ENCODE data around the gene FDXR. TPM values are rescaled to one million over a fixed set of nuclear protein-coding genes. Genes with fewer than 3 reads are reported as not detected.
A peak's percentile ranks its signal among the peaks of the same experiment; 100 is the strongest.

The FDXR gene
- total and polyA plus RNA-seq, 9 of the 15 experiments (the other 6 are each of a cell fraction or from before 2014, with no cell fraction given), result 0.89 to 70.7 (median 30.9) TPM

- no peak for TF ChIP-seq CTCFL (IDR thresholded peaks at IDR 0.05; ENCODE audit: borderline replicate concordance, insufficient read depth, low read depth, low read length, poor library complexity, severe bottlenecking)
- no peak; the same call in 1 of the 2 replicates for TF ChIP-seq LEF1 (IDR thresholded peaks at IDR 0.05)
- TF ChIP-seq CREM (IDR thresholded peaks at IDR 0.05; ENCODE audit: low read depth), result peak; percentile 100
- no peak for TF ChIP-seq ZNF282 (CRISPR knock-in tag; IDR thresholded peaks at IDR 0.05)
- no peak for TF ChIP-seq MTA2 (IDR thresholded peaks at IDR 0.05; ENCODE audit: low read depth)
- no peak for TF ChIP-seq SMARCC2 (IDR thresholded peaks at IDR 0.05; ENCODE audit: low read depth)
- TF ChIP-seq HDAC6 (IDR thresholded peaks at IDR 0.05; ENCODE audit: low read depth, low read length), result no peak
- TF ChIP-seq SIX5 (IDR thresholded peaks at IDR 0.05; ENCODE audit: borderline replicate concordance in 1 of 2, insufficient read depth in 1 of 2, low read depth in 1 of 2, low read length in 2 of 2), result 0 out of 4 replicates have a peak, but pooled peaks of 1 of the 2 experiments have one; percentile 20
- TF ChIP-seq SAFB2 (IDR thresholded peaks at IDR 0.05; ENCODE audit: borderline replicate concordance, low read depth, low read length, severe bottlenecking), result no peak
- TF ChIP-seq NFYB (IDR thresholded peaks at IDR 0.05; ENCODE audit: extremely low read depth, insufficient read length), result peak; percentile 87
- no peak for TF ChIP-seq FOXK1 (CRISPR knock-in tag; IDR thresholded peaks at IDR 0.05; ENCODE audit: borderline replicate concordance)
- no peak for TF ChIP-seq BRF1 (IDR thresholded peaks at IDR 0.05; ENCODE audit: borderline replicate concordance, extremely low read depth, insufficient read length)
- no peak for TF ChIP-seq FOXA3 (CRISPR knock-in tag; conservative IDR thresholded peaks at IDR 0.05 in 1 of 2, IDR thresholded peaks at IDR 0.05 in 1 of 2)
- TF ChIP-seq TCFL5 (CRISPR knock-in tag; conservative IDR thresholded peaks at IDR 0.05), result no peak
- TF ChIP-seq MXI1 (IDR thresholded peaks at IDR 0.05; ENCODE audit: low read depth, low read length), result no peak
- peak; percentile 92 for TF ChIP-seq PRDM10 (IDR thresholded peaks at IDR 0.05; ENCODE audit: partially characterized antibody)
- 0 out of 2 replicates have a peak, but pooled peaks have one; percentile 41 for TF ChIP-seq DMBX1 (CRISPR knock-in tag; IDR thresholded peaks at IDR 0.05; ENCODE audit: borderline replicate concordance)
- TF ChIP-seq KAT8 (IDR thresholded peaks at IDR 0.05; ENCODE audit: low read depth), result no peak
- peak; percentile 50; the same call in 1 of the 2 replicates for TF ChIP-seq ZSCAN32 (CRISPR knock-in tag; IDR thresholded peaks at IDR 0.05)
- TF ChIP-seq POLR3G (IDR thresholded peaks at IDR 0.05; ENCODE audit: extremely low read depth, insufficient read length, insufficient replicate concordance), result no peak
- no peak for TF ChIP-seq CBX5 (IDR thresholded peaks at IDR 0.05; ENCODE audit: borderline replicate concordance, low read depth)
- no peak for TF ChIP-seq EGR1 (conservative IDR thresholded peaks at IDR 0.05)
- no peak for TF ChIP-seq PHF21A (IDR thresholded peaks at IDR 0.05; ENCODE audit: borderline replicate concordance, low read depth)
Observed at GRCh38 chr17:74873037-74873873, 461 bp upstream of the FDXR start (continued).
